ENCODE data around the gene KIAA0930. TPM values are rescaled to one million over a fixed set of nuclear protein-coding genes. Genes with fewer than 3 reads are reported as not detected.
A peak's percentile ranks its signal among the peaks of the same experiment; 100 is the strongest.

Gene KIAA0930
- total and polyA plus RNA-seq, 2 experiments from 2014 or later = 15.0 to 78.6 TPM

DNA sequence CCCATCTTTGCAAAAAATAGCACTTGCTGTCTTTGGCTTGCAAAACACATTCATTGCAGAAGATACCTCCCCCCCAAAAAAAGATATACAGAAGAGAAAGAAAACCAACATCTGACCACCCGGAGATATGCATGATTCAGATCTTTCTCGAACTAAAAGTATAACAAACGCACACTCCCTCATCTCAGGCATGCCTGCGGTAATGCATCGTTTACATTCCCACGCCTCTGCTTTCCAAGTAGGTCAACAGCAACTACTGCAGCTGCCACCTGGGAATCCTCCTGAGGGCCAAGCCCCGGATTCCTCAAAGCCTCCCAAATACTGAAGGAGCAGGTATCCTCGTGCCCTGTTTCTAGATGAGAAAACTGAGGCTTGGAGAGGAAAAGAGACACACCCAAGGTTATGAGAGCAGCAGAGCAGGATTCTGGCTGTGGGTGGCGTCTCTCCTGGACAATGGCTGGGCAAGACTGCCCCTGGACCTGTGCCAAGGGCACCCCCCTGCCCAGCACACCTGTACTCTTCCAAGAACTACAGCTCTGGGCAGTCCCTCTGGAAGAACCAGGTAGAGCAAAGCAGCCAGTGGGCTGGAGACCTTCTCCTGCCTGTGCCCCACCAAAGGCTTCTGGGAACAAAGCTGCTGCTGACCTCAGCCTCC is 38.9 kb downstream of the KIAA0930 start:
- Mint-ChIP-seq H3K4me1 (peaks cover 27% of the 10 kb centered on the region), H3K27ac (no peak overlapping the region), H3K27me3 (ENCODE audit: insufficient read depth, low read depth, poor library complexity) (peaks cover 19% of the 10 kb centered on the region), H3K4me3 (no peak overlapping the region; the same call in 2 of the 3 replicates), H3K9me3 (no peaks in the 10 kb centered on the region; the same call in 2 of the 3 replicates), H3K36me3 (ENCODE audit: low read depth) (peaks cover 14% of the 10 kb centered on the region; the same call in 2 of the 3 replicates)
- Histone ChIP-seq H3K4me2 (no peak overlapping the region), H3K36me3 (ENCODE audit: insufficient read depth) (no peaks in the 10 kb centered on the region; the same call in 1 of the 2 replicates), H4K20me1 (replicated peaks; ENCODE audit: insufficient read depth) (no peaks in the 10 kb centered on the region), H3F3A (replicated peaks; ENCODE audit: low read depth) (no peaks in the 10 kb centered on the region), H3K4me1 (ENCODE audit: insufficient read depth) (no peaks in the 10 kb centered on the region), H2AFZ (no peak overlapping the region), H3K27ac (ENCODE audit: low read depth) (peak overlapping the region; percentile 66; the same call in 1 of the 2 replicates), H3K9me2 (ENCODE audit: insufficient read depth) (no peaks in the 10 kb centered on the region), H3K27me3 (ENCODE audit: insufficient read depth) (no peaks in the 10 kb centered on the region), H3K4me3 (no peak overlapping the region), H3K79me2 (replicated peaks; ENCODE audit: insufficient read depth) (no peaks in the 10 kb centered on the region)
- TF ChIP-seq ZNF114 (CRISPR knock-in tag; IDR thresholded peaks at IDR 0.05) (no peak), EZH2phosphoT487 (IDR thresholded peaks at IDR 0.05; ENCODE audit: unreplicated experiment) (no peak), NANOG (IDR thresholded peaks at IDR 0.05; ENCODE audit: borderline replicate concordance) (no peak), ZNF331 (CRISPR knock-in tag; IDR thresholded peaks at IDR 0.05; ENCODE audit: low read depth) (no peak), CREB1 (CRISPR knock-in tag; IDR thresholded peaks at IDR 0.05; ENCODE audit: low read depth) (no peak), JUNB (IDR thresholded peaks at IDR 0.05; ENCODE audit: unreplicated experiment) (no peak), STAT1 (IDR thresholded peaks at IDR 0.05; ENCODE audit: unreplicated experiment) (no peak), POLR2AphosphoS5 (IDR thresholded peaks at IDR 0.05; ENCODE audit: low read depth) (no peak), EZH2 (IDR thresholded peaks at IDR 0.05; ENCODE audit: low read depth, unreplicated experiment) (no peak)
- TF ChIP-seq, protein P1, sequence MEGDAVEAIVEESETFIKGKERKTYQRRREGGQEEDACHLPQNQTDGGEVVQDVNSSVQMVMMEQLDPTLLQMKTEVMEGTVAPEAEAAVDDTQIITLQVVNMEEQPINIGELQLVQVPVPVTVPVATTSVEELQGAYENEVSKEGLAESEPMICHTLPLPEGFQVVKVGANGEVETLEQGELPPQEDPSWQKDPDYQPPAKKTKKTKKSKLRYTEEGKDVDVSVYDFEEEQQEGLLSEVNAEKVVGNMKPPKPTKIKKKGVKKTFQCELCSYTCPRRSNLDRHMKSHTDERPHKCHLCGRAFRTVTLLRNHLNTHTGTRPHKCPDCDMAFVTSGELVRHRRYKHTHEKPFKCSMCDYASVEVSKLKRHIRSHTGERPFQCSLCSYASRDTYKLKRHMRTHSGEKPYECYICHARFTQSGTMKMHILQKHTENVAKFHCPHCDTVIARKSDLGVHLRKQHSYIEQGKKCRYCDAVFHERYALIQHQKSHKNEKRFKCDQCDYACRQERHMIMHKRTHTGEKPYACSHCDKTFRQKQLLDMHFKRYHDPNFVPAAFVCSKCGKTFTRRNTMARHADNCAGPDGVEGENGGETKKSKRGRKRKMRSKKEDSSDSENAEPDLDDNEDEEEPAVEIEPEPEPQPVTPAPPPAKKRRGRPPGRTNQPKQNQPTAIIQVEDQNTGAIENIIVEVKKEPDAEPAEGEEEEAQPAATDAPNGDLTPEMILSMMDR (conservative IDR thresholded peaks at IDR 0.05; ENCODE audit: low read depth in 2 of 2) = no peak
- TF ChIP-seq, protein P2, sequence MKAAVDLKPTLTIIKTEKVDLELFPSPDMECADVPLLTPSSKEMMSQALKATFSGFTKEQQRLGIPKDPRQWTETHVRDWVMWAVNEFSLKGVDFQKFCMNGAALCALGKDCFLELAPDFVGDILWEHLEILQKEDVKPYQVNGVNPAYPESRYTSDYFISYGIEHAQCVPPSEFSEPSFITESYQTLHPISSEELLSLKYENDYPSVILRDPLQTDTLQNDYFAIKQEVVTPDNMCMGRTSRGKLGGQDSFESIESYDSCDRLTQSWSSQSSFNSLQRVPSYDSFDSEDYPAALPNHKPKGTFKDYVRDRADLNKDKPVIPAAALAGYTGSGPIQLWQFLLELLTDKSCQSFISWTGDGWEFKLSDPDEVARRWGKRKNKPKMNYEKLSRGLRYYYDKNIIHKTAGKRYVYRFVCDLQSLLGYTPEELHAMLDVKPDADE (IDR thresholded peaks at IDR 0.05) = no peak
- TF ChIP-seq, protein P3, sequence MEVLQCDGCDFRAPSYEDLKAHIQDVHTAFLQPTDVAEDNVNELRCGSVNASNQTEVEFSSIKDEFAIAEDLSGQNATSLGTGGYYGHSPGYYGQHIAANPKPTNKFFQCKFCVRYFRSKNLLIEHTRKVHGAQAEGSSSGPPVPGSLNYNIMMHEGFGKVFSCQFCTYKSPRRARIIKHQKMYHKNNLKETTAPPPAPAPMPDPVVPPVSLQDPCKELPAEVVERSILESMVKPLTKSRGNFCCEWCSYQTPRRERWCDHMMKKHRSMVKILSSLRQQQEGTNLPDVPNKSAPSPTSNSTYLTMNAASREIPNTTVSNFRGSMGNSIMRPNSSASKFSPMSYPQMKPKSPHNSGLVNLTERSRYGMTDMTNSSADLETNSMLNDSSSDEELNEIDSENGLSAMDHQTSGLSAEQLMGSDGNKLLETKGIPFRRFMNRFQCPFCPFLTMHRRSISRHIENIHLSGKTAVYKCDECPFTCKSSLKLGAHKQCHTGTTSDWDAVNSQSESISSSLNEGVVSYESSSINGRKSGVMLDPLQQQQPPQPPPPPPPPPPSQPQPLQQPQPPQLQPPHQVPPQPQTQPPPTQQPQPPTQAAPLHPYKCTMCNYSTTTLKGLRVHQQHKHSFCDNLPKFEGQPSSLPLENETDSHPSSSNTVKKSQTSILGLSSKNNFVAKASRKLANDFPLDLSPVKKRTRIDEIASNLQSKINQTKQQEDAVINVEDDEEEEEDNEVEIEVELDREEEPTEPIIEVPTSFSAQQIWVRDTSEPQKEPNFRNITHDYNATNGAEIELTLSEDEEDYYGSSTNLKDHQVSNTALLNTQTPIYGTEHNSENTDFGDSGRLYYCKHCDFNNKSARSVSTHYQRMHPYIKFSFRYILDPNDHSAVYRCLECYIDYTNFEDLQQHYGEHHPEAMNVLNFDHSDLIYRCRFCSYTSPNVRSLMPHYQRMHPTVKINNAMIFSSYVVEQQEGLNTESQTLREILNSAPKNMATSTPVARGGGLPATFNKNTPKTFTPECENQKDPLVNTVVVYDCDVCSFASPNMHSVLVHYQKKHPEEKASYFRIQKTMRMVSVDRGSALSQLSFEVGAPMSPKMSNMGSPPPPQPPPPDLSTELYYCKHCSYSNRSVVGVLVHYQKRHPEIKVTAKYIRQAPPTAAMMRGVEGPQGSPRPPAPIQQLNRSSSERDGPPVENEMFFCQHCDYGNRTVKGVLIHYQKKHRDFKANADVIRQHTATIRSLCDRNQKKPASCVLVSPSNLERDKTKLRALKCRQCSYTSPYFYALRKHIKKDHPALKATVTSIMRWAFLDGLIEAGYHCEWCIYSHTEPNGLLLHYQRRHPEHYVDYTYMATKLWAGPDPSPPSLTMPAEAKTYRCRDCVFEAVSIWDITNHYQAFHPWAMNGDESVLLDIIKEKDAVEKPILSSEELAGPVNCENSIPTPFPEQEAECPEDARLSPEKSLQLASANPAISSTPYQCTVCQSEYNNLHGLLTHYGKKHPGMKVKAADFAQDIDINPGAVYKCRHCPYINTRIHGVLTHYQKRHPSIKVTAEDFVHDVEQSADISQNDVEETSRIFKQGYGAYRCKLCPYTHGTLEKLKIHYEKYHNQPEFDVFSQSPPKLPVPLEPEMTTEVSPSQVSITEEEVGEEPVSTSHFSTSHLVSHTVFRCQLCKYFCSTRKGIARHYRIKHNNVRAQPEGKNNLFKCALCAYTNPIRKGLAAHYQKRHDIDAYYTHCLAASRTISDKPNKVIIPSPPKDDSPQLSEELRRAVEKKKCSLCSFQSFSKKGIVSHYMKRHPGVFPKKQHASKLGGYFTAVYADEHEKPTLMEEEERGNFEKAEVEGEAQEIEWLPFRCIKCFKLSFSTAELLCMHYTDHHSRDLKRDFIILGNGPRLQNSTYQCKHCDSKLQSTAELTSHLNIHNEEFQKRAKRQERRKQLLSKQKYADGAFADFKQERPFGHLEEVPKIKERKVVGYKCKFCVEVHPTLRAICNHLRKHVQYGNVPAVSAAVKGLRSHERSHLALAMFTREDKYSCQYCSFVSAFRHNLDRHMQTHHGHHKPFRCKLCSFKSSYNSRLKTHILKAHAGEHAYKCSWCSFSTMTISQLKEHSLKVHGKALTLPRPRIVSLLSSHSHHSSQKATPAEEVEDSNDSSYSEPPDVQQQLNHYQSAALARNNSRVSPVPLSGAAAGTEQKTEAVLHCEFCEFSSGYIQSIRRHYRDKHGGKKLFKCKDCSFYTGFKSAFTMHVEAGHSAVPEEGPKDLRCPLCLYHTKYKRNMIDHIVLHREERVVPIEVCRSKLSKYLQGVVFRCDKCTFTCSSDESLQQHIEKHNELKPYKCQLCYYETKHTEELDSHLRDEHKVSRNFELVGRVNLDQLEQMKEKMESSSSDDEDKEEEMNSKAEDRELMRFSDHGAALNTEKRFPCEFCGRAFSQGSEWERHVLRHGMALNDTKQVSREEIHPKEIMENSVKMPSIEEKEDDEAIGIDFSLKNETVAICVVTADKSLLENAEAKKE (CRISPR knock-in tag; IDR thresholded peaks at IDR 0.05) = no peak
- TF ChIP-seq, protein P4, sequence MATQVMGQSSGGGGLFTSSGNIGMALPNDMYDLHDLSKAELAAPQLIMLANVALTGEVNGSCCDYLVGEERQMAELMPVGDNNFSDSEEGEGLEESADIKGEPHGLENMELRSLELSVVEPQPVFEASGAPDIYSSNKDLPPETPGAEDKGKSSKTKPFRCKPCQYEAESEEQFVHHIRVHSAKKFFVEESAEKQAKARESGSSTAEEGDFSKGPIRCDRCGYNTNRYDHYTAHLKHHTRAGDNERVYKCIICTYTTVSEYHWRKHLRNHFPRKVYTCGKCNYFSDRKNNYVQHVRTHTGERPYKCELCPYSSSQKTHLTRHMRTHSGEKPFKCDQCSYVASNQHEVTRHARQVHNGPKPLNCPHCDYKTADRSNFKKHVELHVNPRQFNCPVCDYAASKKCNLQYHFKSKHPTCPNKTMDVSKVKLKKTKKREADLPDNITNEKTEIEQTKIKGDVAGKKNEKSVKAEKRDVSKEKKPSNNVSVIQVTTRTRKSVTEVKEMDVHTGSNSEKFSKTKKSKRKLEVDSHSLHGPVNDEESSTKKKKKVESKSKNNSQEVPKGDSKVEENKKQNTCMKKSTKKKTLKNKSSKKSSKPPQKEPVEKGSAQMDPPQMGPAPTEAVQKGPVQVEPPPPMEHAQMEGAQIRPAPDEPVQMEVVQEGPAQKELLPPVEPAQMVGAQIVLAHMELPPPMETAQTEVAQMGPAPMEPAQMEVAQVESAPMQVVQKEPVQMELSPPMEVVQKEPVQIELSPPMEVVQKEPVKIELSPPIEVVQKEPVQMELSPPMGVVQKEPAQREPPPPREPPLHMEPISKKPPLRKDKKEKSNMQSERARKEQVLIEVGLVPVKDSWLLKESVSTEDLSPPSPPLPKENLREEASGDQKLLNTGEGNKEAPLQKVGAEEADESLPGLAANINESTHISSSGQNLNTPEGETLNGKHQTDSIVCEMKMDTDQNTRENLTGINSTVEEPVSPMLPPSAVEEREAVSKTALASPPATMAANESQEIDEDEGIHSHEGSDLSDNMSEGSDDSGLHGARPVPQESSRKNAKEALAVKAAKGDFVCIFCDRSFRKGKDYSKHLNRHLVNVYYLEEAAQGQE (IDR thresholded peaks at IDR 0.05; ENCODE audit: unreplicated experiment) = no peak
- DNase-seq (ENCODE audit: low spot score) (no peak), ATAC-seq (no peak)

All from GM23338 (cell line).